ENCODE measurements around the gene NUP210.

NUP210 gene

GRCh38 chr3:13286873-13287272 is 133.2 kb downstream of the NUP210 start:
- DNase-seq = no peak

GRCh38 chr3:13285007-13285567 is 135.0 kb downstream of the NUP210 start:
- no peak for DNase-seq

- DNase-seq = no peak
Observed at GRCh38 chr3:13283877-13284264, 136.3 kb downstream of the NUP210 start.

- no peak for DNase-seq
Observed at GRCh38 chr3:13282986-13283876, 136.9 kb downstream of the NUP210 start.

- DNase-seq = no peak
Observed at GRCh38 chr3:13282358-13282985, 137.7 kb downstream of the NUP210 start.

GRCh38 chr3:13281507-13282357 is 138.4 kb downstream of the NUP210 start:
- no peak for DNase-seq

GRCh38 chr3:13280811-13281506 is 139.2 kb downstream of the NUP210 start:
- DNase-seq = no peak

GRCh38 chr3:13280122-13280790 is 139.9 kb downstream of the NUP210 start:
- no peak for DNase-seq

- DNase-seq = no peak
Observed at GRCh38 chr3:13279532-13279910, 140.6 kb downstream of the NUP210 start.

GRCh38 chr3:13278783-13279531 is 141.2 kb downstream of the NUP210 start:
- no peak for DNase-seq

- DNase-seq = no peak
Observed at GRCh38 chr3:13277860-13278531, 142.1 kb downstream of the NUP210 start.

- DNase-seq = no peak
Observed at GRCh38 chr3:13277196-13277813, 142.8 kb downstream of the NUP210 start.

GRCh38 chr3:13276438-13277195 is 143.5 kb downstream of the NUP210 start:
- DNase-seq = no peak

GRCh38 chr3:13275376-13276005 is 144.6 kb downstream of the NUP210 start:
- no peak for DNase-seq

- no peak for DNase-seq
Observed at GRCh38 chr3:13274551-13275332, 145.4 kb downstream of the NUP210 start.

GRCh38 chr3:13274125-13274524 is 146.0 kb downstream of the NUP210 start:
- DNase-seq = no peak

- no peak for DNase-seq
Observed at GRCh38 chr3:13273604-13274105, 146.5 kb downstream of the NUP210 start.

All from effector CD8-positive, alpha-beta T cell (primary cell).